ENCODE data around the gene SNX15. TPM values are rescaled to one million over a fixed set of nuclear protein-coding genes. Genes with fewer than 3 reads are reported as not detected.

Gene SNX15
- total and polyA plus RNA-seq, 2 donors (not counting 3 experiments of a cell fraction or from before 2014, with no cell fraction given), result 15.5 to 21.8 TPM

DNA sequence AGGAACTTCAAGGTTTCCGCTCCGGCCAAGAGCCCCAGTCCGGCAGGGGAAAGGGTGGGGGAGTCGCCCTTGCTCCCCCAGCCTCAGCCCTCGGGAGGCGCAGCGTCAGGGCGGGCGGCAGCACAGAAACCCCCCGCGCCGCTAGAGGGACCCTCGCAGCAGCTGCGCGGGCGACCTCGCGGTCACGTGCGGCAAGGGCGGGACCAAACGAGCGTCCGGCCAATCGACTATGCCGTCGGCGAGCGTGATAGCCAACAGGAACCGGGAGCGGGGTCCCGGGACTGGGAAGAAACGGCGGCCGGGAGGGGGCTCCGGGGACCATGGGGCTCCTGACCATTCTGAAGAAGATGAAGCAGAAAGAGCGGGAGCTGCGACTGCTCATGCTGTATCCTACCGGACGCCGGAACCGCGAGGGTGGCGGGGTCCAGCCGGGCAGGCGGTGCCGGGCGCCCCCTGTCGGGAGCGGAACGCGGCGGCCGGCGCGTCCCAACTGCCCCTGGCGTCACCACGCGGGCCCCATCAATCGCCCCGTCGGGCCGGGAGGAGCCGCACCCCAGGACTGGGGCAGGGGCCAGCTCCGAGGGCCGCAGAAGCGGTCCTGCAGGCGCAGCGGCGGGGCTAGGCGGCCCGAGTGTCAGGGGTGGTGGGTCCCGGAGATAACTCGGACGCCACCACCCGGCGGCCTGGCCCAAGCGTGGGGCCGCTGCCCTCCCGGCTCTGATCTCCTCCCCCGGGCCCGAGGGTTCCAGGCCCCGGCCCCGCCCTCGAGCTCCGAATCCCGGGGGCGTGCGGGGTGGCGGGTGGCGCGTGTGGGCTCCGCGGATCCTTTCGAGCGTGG, 13.1 kb upstream of the SNX15 start, which contains the start of gene ARL2:
Gene ARL2, plus strand, starts transcription at position 273 of the 838 bp plus-strand sequence. Its CDS starts 48 bp downstream, at position 321.
- POLR2A ChIA-PET, result interaction anchor here (1.0 to 1.2 kb wide), 2 partner anchors 17 to 27 kb away, joined by 3 read pairs; partner anchors contain the start of genes BATF2 and SAC3D1
- peak; percentile 92 for DNase-seq (ENCODE audit: low read depth, low spot score)
- peak; percentile 95 for FAIRE-seq
- H3K36me3 ChIP-seq (ENCODE audit: control insufficient read depth in 2 of 2, extremely low read depth in 1 of 2, insufficient read depth in 2 of 2, low read length in 2 of 2), result no peaks in the 10 kb centered on the region
- no peaks in the 10 kb centered on the region for H3K27me3 ChIP-seq (ENCODE audit: control insufficient read depth in 2 of 2, insufficient read depth in 2 of 2, low read length in 2 of 2)
- H3K4me3 ChIP-seq (replicated peaks in 1 of 3; ENCODE audit: insufficient read depth in 1 of 3, low read depth in 1 of 3, low read length in 3 of 3), result peak within 1 kb of the TSS; percentile 32 to 84 (median 59)
- peak within 1 kb of the TSS; percentile 89 for H3K9ac ChIP-seq (replicated peaks; ENCODE audit: extremely low read depth, insufficient read depth, low read length)
- intact Hi-C loops (cut with micrococcal nuclease), result loop anchor here (1.0 to 5.0 kb wide), 8 partner anchors 13 to 211 kb away; partner anchors contain the start of genes ATG2A, MAP4K2, SNX15 and VPS51
- CTCF ChIA-PET, result interaction anchor here (0.6 to 6.0 kb wide), 31 partner anchors 8 to 180 kb away, joined by 3 to 40 read pairs (median 4); partner anchors contain the start of genes ATG2A, BATF2, CDC42BPG and MAJIN
- no peaks in the 10 kb centered on the region for H4K20me1 ChIP-seq (replicated peaks; ENCODE audit: control insufficient read depth, extremely low read depth, insufficient read depth, low read length)
- TF ChIP-seq FOS (IDR thresholded peaks at IDR 0.05; ENCODE audit: borderline replicate concordance, insufficient read depth, low read length) (no peak), POLR2AphosphoS5 (IDR thresholded peaks at IDR 0.05; ENCODE audit: insufficient read depth, low read depth, low read length) (peak; percentile 82), POLR2A (IDR thresholded peaks at IDR 0.05; ENCODE audit: low read depth, low read length) (peak; percentile 70), EZH2 (IDR thresholded peaks at IDR 0.05; ENCODE audit: borderline replicate concordance, low read depth, low read length, severe bottlenecking) (no peak)
- TF ChIP-seq, protein P1, sequence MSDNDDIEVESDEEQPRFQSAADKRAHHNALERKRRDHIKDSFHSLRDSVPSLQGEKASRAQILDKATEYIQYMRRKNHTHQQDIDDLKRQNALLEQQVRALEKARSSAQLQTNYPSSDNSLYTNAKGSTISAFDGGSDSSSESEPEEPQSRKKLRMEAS (IDR thresholded peaks at IDR 0.05; ENCODE audit: insufficient read depth, insufficient read length), result peak; percentile 96
- TF ChIP-seq, protein P2, sequence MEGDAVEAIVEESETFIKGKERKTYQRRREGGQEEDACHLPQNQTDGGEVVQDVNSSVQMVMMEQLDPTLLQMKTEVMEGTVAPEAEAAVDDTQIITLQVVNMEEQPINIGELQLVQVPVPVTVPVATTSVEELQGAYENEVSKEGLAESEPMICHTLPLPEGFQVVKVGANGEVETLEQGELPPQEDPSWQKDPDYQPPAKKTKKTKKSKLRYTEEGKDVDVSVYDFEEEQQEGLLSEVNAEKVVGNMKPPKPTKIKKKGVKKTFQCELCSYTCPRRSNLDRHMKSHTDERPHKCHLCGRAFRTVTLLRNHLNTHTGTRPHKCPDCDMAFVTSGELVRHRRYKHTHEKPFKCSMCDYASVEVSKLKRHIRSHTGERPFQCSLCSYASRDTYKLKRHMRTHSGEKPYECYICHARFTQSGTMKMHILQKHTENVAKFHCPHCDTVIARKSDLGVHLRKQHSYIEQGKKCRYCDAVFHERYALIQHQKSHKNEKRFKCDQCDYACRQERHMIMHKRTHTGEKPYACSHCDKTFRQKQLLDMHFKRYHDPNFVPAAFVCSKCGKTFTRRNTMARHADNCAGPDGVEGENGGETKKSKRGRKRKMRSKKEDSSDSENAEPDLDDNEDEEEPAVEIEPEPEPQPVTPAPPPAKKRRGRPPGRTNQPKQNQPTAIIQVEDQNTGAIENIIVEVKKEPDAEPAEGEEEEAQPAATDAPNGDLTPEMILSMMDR (IDR thresholded peaks at IDR 0.05; ENCODE audit: extremely low read depth in 1 of 2, insufficient read depth in 1 of 2, low read depth in 1 of 2, low read length in 2 of 2), result peak; percentile 60 to 83
- peak within 1 kb of the TSS; percentile 88 for H2AFZ ChIP-seq (ENCODE audit: low read depth, low read length)
- H3K9me1 ChIP-seq (replicated peaks; ENCODE audit: control insufficient read depth, extremely low read depth, insufficient read depth, low read length), result no peaks in the 10 kb centered on the region
- dilution Hi-C loops (cut with MboI; ENCODE audit: extremely low pct_ligation_motif_present, low sequenced_read_pairs), result no loop called here
- no TSS peak for BruUV-seq (replicated peaks)
- peaks cover 2% of the 10 kb centered on the region for H3K79me2 ChIP-seq (ENCODE audit: control insufficient read depth, insufficient read depth, low read length)
- no peaks in the 10 kb centered on the region for H3K9me3 ChIP-seq (replicated peaks; ENCODE audit: control insufficient read depth, insufficient read depth, low read length)
- peaks cover 4% of the 10 kb centered on the region for H3K4me1 ChIP-seq (ENCODE audit: control insufficient read depth, extremely low read depth, insufficient read depth, low read length)
- H3K27ac ChIP-seq (ENCODE audit: insufficient read depth, low read depth, low read length), result peak within 1 kb of the TSS; percentile 87
- peak within 1 kb of the TSS; percentile 80 for H3K4me2 ChIP-seq (ENCODE audit: insufficient read depth, low read length)
